COR-L47 (cell line): Measurements from ENCODE around the gene LAMA3.

ENCODE experiments used
- DNase-seq: peaks from one replicate; lab custom pipeline; 2025; lab: John Stamatoyannopoulos, UW

The LAMA3 gene

GRCh38 chr18:23969664-23970063 is 280.4 kb downstream of the LAMA3 start:
- no peak for DNase-seq

GRCh38 chr18:23970161-23971096 is 281.2 kb downstream of the LAMA3 start:
- no peak for DNase-seq

- no peak for DNase-seq
Measured at GRCh38 chr18:23971097-23971440, 281.8 kb downstream of the LAMA3 start.

GRCh38 chr18:23971666-23972230 is 282.5 kb downstream of the LAMA3 start:
- no peak for DNase-seq

GRCh38 chr18:23972453-23972852 is 283.2 kb downstream of the LAMA3 start:
- DNase-seq: no peak

GRCh38 chr18:23977103-23977502 is 287.9 kb downstream of the LAMA3 start:
- DNase-seq: no peak

- DNase-seq: no peak
Measured at GRCh38 chr18:23977719-23978483, 288.6 kb downstream of the LAMA3 start.

GRCh38 chr18:23981369-23981980 is 292.2 kb downstream of the LAMA3 start:
- no peak for DNase-seq

GRCh38 chr18:23982155-23983079 is 293.2 kb downstream of the LAMA3 start:
- DNase-seq: no peak

GRCh38 chr18:23983112-23983511 is 293.9 kb downstream of the LAMA3 start:
- no peak for DNase-seq

GRCh38 chr18:23986600-23987359 is 297.5 kb downstream of the LAMA3 start:
- no peak for DNase-seq

- no peak for DNase-seq
Measured at GRCh38 chr18:23990474-23991410, 301.5 kb downstream of the LAMA3 start.

GRCh38 chr18:23992089-23992940 is 303.1 kb downstream of the LAMA3 start:
- DNase-seq: peak; percentile 60

- DNase-seq: no peak
Measured at GRCh38 chr18:23992941-23993280, 303.7 kb downstream of the LAMA3 start.

GRCh38 chr18:23994361-23994902 is 305.2 kb downstream of the LAMA3 start:
- peak; percentile 100 for DNase-seq

- no peak for DNase-seq
Measured at GRCh38 chr18:23995180-23995579, 305.9 kb downstream of the LAMA3 start.

GRCh38 chr18:23998018-23998417 is 308.8 kb downstream of the LAMA3 start:
- no peak for DNase-seq

- peak; percentile 99 for DNase-seq
Measured at GRCh38 chr18:23998820-23999219, 309.6 kb downstream of the LAMA3 start.
